Progenitor cell of endocrine pancreas (in vitro differentiated cells): ENCODE results near the gene STK24. TPM values are rescaled to one million over a fixed set of nuclear protein-coding genes. Genes with fewer than 3 reads are reported as not detected.
"Not testable (repeated sequence)": the region's sequence is repeated elsewhere in the genome, so short reads cannot be mapped to it uniquely, and the experiment has no call there.

Experiments
- DNase-seq: peaks from one replicate; pipeline ENCODE4 v3.0.0; 2021; ENCODE audit warnings: low spot score; ENCODE audit not compliant: unreplicated experiment
- H3K27ac Mint-ChIP-seq: 2 replicates; pipeline ENCODE4 v1.8.0; 2021; ENCODE audit warnings: mild to moderate bottlenecking, moderate library complexity, mixed read lengths
- H3K27me3 Mint-ChIP-seq: 2 replicates; pipeline ENCODE4 v1.8.0; 2021; ENCODE audit warnings: mixed read lengths
- H3K36me3 Mint-ChIP-seq: 2 replicates; pipeline ENCODE4 v1.8.0; 2022; ENCODE audit warnings: mixed read lengths; ENCODE audit not compliant: insufficient read depth
- H3K4me1 Mint-ChIP-seq: 2 replicates; pipeline ENCODE4 v1.8.0; 2021; ENCODE audit warnings: low read depth, mixed read lengths
- H3K4me3 Mint-ChIP-seq: 2 replicates; pipeline ENCODE4 v1.8.0; 2021; ENCODE audit warnings: low read depth, mild to moderate bottlenecking, moderate library complexity, mixed read lengths
- H3K9me3 Mint-ChIP-seq: 2 replicates; pipeline ENCODE4 v1.8.0; 2021; ENCODE audit warnings: low read depth, mixed read lengths
- CTCF ChIP-seq: fragments of 200-600 bp; sonication (generic); IDR thresholded peaks from one replicate; pipeline ENCODE4 v1.5.0; 2021; ENCODE audit warnings: antibody characterized with exemption, mild to moderate bottlenecking; ENCODE audit not compliant: unreplicated experiment
- total RNA-seq: library from RNA; stranded (reverse); gene quantifications from 2 replicates; pipeline ENCODE4 v1.2.1, GENCODE V29; 2021

Gene STK24
- total RNA-seq, 1 donor from 2014 or later = 113 TPM

DNA sequence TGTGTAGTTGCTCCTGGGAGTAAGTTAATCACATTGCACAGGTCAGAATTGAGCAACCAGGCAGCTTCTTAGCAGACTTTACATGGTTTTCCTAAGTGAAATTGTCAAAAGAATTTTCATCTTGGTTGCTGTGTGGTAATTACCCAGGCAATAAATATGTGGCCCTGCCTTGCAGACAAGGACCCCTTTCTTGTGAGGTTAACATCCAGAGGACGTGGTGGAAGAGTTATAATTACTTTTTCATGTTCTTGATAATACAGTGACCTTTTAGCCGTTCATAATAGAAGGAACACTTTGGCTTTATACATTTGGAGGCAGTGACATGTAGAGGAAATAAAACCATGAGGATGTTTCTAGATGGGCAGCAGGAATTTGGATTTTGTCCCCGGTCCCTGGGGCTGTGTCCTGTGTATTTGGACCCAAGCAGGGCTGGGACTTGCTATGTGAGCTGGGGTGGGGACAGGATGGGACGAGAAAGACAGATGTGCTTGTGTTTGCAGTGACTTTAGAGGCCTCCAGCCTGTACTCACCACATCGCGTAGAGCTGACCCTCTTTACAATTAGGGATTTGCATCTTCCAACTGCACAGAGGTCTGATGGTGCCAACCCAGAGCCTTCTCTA lies 156.2 kb downstream of the STK24 start:
- Mint-ChIP-seq H3K4me1 (peaks cover 34% of the 10 kb centered on the region), H3K4me3 (no peak overlapping the region), H3K27me3 (no peaks in the 10 kb centered on the region), H3K27ac (peak overlapping the region; percentile 93), H3K36me3 (peaks cover 64% of the 10 kb centered on the region), H3K9me3 (peaks cover 6% of the 10 kb centered on the region)
- no peak for TF ChIP-seq CTCF
- DNase-seq = no peak

GRCh38 chr13:98419786-98420553 lies 156.9 kb downstream of the STK24 start:
- Mint-ChIP-seq H3K9me3 (peaks cover 6% of the 10 kb centered on the region), H3K4me3 (no peak overlapping the region), H3K27me3 (no peaks in the 10 kb centered on the region), H3K36me3 (peaks cover 66% of the 10 kb centered on the region), H3K4me1 (peaks cover 41% of the 10 kb centered on the region), H3K27ac (peak overlapping the region; percentile 93)
- no peak for DNase-seq
- TF ChIP-seq CTCF = no peak

GRCh38 chr13:98416408-98416807 lies 160.5 kb downstream of the STK24 start:
- Mint-ChIP-seq H3K4me1 (peaks cover 63% of the 10 kb centered on the region), H3K27ac (peak overlapping the region; percentile 98), H3K27me3 (no peaks in the 10 kb centered on the region), H3K36me3 (peaks cover 69% of the 10 kb centered on the region), H3K9me3 (peaks cover 6% of the 10 kb centered on the region), H3K4me3 (peak overlapping the region; percentile 58)
- peak; percentile 44 for DNase-seq
- TF ChIP-seq CTCF = no peak

DNA sequence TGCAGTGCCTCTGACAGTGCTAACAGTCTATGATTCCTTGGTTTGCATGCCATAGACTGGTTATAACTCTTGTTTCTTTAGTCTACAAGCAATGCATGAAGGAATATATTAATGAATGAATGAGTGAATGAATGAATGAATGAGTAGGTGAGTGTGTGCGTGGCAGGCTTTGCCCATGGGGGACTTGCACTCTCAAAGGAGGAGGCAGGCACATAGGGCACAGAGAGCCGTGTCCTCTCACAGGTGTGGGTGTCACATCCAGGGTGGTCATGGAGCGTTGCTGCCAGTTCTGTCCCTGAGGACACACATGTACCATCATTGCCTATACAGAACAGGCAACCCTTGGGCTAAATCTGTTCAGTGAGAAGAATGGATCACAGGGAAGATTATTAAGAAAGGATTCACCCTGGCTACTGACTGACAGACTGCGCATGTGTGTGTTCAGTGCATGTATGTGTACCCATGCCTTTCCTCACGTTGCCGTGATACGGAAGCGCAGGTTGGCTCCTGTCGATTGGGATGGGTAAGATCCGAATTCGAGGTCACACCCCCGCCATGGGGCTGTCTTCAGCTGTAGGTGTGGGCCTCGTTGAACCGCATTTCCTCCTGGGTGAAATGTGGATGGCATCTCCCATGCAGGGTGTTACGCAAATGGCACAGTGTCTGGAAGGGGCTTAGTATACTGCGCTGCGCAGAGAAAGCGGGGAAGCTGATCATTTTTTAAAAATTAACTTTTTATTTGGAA lies 161.4 kb downstream of the STK24 start:
- Mint-ChIP-seq H3K27ac (peak overlapping the region; percentile 98), H3K36me3 (peaks cover 67% of the 10 kb centered on the region), H3K4me1 (peaks cover 61% of the 10 kb centered on the region), H3K9me3 (peaks cover 6% of the 10 kb centered on the region), H3K4me3 (peak overlapping the region; percentile 17), H3K27me3 (no peaks in the 10 kb centered on the region)
- no peak for TF ChIP-seq CTCF
- DNase-seq = no peak

DNA sequence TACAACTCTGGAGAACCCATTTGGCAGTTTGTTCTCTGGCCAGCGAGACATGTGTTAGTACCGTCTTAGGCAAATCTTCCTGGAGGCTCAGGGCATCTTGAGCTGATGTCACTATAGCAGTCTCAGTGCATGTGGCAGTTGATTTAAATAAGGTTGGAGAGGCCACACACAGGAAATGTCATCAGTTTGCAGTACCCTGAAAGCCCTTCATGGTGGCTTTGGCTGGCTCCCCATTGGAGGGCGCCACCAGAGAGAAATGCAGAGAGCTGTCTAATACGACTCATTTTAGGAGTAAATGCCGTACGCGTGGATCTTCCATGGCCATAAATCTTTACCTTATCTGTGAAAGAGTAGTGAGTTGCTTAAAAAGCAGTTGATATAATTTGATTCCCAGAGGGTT lies 163.1 kb downstream of the STK24 start:
- H3K36me3 Mint-ChIP-seq = peaks cover 75% of the 10 kb centered on the region
- DNase-seq = no peak

GRCh38 chr13:98413278-98413677 lies 163.6 kb downstream of the STK24 start:
- H3K9me3 Mint-ChIP-seq, H3K27me3 Mint-ChIP-seq, H3K4me3 Mint-ChIP-seq, DNase-seq, H3K27ac Mint-ChIP-seq: not testable (repeated sequence)
- peaks cover 56% of the 10 kb centered on the region for H3K4me1 Mint-ChIP-seq
- peaks cover 73% of the 10 kb centered on the region for H3K36me3 Mint-ChIP-seq

More for the DNA sequence above, 163.1 kb downstream of the STK24 start:
- Mint-ChIP-seq H3K4me3 (no peak overlapping the region), H3K9me3 (peaks cover 6% of the 10 kb centered on the region), H3K4me1 (peaks cover 54% of the 10 kb centered on the region), H3K27ac (peak overlapping the region; percentile 98), H3K27me3 (no peaks in the 10 kb centered on the region)
- no peak for TF ChIP-seq CTCF
